Hematopoietic multipotent progenitor cell (in vitro differentiated cells): ENCODE measurements around the gene MMS19. TPM values are rescaled to one million over a fixed set of nuclear protein-coding genes. Genes with fewer than 3 reads are reported as not detected.
"Not testable (repeated sequence)": the region's sequence is repeated elsewhere in the genome, so short reads cannot be mapped to it uniquely, and the experiment has no call there.

Experiments
- DNase-seq, 3 donors: peaks; one replicate each; pipeline ENCODE4 v3.0.0-alpha.2; 2011 to 2015; ENCODE audit warnings: low read depth in 2 of 3, low spot score in 2 of 3
- total RNA-seq: library from RNA; depleted of rRNA; stranded (reverse); fragments of >200 nt; gene quantifications from one replicate; pipeline ENCODE4 v1.2.3, GENCODE V29; 2012

The MMS19 gene
- total RNA-seq, 1 donor = 71.1 TPM

GRCh38 chr10:97468781-97469180, 29.4 kb downstream of the MMS19 start:
- DNase-seq = not testable (repeated sequence)

DNA sequence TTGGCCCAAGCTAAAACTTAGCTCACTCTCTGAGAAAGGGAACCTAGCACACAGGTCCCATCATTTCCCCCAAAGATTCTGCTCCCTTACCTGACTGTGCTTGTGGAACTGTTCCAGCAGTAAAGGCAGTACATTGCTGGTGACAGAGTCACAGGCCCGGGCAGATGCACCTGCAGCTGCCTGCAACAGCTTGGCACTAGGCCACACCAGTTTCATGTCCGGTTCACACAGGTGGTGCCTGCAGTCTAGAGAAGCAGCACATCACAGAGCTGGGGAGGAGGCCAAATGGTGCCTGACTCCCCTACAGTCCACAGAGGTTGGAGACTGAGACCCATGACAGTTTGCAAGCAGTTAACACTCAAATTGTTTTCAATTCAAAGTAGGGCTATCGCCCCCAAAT, 30.1 kb downstream of the MMS19 start:
- no peak for DNase-seq

DNA sequence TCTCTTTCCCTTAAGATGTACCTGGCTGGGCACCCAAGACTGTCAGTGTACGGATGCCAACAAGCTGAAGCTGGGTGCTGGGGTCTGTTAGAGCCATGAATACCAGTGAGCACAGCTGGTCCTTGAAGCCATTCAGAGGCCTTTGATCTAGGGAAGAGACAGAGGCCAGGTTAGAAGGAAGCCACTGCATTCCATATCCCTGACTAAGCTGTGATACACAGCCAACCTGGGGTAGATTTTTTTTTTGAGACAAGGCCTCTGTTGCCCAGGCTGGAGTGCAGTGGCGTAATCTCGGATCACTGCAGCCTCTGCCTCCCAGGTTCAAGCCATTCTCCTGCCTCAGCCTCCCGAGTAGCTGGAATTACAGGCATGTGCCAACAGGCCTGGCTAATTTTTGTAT, 31.5 kb downstream of the MMS19 start:
- no peak for DNase-seq

DNA sequence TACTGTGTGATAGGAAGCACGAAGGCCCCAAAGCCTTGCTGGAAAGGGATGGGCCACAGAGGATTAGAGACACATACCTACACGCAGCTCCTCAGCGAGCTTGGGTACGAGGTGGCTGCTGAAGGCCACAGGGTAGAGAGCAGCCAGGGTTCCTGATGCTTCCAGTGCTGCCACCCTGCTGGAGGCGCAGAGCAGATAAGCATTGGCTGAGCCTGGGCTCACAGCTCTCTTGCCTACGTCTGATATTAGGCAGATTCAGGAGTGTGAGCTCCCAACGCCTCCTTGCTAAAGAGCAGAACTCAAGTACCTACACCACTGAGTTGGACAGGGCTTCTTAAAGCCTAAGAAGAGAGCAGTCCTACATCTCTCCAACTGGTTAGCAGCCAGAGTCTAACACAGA, 32.2 kb downstream of the MMS19 start:
- no peak for DNase-seq

DNA sequence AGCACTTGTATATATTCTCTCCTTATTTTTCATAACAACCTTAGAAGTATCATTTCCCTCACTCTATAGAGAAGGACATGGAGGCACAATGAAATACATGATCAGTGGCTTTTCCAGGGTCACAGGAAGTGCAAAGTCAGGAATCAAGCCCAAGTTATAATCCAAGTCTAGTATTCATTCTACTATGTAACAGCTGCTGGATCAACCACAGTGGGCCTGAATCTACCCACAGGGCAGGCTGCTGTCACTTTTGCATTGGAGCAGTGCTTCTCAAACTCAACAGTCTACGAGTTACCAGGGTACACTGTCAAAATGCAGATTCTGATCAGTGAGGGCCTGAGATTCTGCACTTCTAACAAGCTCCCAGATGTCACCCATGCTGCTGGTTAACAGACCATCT, 34.0 kb downstream of the MMS19 start:
- no peak for DNase-seq

DNA sequence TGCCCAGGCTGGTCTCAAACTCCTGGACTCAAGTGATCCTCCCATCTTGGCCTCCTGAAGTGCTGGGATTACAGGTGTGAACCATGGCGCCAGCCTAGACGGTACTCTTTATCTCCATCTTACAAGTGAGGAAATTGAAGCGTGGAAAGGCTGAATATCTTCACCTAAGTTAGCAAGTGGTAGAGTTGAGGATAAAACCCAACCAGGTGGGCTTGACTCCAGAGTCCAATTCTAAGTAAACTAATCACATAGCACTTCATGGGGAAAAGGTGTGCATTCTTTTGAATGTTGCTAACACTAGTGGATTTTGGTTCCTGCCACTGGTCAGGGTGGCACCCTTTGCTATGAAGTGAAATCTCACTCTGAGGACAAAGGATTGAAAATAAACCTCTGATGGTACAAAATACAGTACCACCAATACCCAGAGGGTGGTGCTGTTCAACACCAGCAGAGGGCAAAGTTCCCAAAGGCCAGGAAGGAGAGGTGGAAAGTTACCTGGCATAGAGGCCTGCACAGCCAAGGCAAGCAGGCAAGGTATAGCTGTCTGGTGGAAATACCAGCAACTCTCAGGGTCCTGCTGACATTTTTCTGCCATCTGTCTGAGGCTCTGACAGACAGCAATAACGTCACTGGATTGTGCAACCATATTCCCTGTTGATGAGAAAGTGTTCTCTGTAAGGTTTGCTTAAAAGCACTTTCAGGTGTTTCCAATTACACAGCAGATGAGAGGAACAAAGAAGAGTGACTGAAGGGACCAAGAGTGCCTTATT, 34.7 kb downstream of the MMS19 start:
- peak; percentile 17 to 56 (median 25) for DNase-seq

DNA sequence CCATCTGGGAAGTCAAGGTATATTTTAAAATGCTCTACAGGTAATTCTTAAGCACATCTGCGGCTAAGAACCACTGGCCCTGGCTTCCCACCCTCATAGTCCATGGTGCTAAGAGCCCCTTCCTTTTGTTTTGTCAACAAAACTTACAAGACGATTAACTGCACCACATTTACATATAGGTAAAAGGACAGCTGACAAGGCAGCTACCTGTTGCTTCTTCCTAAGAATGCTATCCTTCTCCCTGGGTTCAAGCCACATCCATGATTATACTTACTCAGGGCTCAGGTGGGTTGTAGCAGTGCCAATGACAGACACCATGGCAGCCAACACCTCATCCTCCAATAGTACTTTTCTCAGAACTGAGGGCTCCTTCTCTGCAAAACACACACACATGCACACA, 35.9 kb downstream of the MMS19 start:
- no peak for DNase-seq

DNA sequence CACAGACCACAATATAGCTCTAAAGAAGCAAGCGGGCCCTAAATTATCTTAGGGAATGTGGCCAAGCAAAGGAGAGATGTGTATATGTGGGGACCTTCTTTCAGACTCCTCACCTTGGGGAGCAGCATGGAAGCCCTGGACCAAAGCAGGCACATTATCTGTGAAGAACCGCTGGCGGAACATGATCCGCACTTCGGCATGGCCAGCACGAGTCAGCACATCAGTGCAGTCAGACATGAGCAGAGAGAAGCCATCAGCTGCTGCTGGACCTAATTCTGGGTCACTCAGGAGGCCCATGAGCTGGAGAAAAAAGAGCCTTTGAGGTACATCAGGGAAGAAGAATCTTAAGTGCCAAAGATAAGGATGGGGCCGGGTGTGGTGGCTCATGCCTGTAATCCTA, 38.3 kb downstream of the MMS19 start:
- DNase-seq = no peak

GRCh38 chr10:97459111-97459510, 39.1 kb downstream of the MMS19 start:
- no peak for DNase-seq

DNA sequence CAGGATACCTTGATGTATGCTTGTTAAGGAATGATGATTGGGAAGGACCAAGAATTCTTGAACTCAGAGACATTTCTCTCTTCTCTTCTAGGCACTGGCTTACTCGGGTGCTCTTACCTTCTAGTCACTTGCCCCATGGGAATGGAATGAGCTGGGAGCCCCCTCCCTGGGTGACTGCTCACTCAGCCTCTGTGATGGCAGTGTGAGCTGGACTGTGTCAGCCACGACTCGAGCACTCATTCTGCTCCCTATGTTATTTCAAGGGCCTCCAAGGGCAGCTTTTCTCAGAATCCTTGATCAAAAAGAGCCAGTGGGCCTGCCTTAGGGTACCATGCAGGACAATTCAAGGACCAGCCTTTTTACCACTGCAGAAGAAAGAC, 41.5 kb downstream of the MMS19 start:
- DNase-seq = no peak

- no peak for DNase-seq
These were observed 42.1 kb downstream of the MMS19 start for GRCh38 chr10:97456034-97456685.

DNA sequence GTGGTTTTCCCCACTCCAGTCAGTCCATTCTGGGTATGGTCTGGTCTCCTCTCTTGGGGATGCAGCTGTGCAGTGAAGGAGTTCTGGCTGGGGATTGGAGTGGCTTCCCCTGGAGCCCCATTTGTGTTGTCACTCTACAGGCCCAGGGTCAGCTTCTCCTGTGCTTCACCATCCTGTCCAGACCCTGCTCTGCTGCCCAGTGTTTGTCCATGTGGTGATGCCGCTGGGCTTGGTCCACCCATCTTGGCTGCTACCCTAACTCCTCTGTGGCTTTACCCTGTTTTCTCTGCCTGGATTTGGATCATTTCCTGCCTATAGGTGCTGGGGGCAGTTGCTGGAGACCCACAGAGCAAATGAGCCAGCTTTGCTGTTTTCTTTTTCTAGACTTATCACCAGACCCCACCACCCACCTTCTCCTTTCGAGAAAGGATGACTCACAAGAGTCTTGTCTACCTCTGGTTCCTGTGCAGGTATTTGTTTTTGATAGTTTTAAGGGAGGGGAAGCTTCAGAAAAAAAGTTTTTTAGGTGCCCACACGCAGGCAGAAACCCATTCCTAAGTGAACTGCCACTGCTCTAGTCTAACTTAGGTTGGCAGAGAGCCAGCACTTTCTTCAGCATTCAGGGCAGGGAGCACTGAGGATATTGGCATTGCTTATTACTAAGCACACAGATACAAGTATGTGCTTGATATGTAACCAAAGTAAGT, 43.7 kb downstream of the MMS19 start:
- no peak for DNase-seq

DNA sequence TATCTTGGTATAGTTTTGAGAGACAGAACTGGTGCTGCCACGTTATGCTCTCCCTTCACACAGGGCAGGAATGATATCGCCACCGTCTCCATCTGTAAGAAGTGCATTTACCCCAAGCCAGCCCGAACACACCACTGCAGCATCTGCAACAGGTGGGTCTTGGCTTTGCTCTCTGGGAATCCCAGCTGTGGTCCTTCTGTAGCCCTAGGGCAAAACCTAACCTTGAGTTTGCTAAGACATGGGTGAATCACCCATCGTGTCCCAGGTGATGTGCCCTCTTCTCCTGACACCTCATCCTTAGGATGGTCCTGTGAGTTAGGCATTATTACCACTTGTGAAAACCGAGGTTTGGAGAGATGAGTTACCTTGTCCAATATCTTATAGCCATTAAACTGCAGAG, 45.9 kb downstream of the MMS19 start:
- DNase-seq = no peak

DNA sequence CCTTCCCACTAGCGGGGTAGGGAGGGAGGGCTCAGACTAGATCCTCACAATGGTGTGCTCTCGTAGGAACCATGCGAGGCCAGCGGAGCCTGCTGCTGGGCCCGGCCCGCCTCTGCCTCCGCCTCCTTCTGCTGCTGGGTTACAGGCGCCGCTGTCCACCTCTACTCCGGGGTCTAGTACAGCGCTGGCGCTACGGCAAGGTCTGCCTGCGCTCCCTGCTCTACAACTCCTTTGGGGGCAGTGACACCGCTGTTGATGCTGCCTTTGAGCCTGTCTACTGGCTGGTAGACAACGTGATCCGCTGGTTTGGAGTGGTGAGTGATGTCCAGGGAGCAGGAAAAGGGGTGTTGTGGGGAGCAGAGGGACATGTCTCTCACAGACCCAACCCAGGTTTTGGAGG, 46.6 kb downstream of the MMS19 start:
- DNase-seq = no peak

DNA sequence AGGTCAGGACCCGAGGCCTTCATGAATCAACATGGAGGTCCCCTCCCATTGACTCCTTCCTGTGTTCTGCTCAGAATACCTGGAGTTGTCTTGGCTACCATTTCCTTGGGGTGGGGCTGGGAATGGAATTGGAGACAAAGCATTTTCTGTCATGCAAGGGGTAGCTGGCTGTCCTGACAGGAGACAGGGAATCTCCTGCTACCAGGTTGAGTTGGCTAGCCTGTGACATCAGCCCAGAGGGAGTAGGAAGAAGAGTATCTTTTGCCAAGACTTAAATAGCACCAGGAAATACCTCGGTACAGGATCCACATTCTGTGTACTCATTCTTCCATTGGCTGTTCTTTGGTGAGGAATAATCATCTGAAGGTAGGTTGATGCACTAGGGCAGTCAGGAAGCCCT, 47.4 kb downstream of the MMS19 start:
- DNase-seq = no peak

GRCh38 chr10:97445722-97446639, 52.2 kb downstream of the MMS19 start, which contains the start of the genes EXOSC1 and ZDHHC16:
Gene EXOSC1, minus strand, starts transcription at chr10:97446006. Its CDS starts 21 bp downstream, at chr10:97445985.
Gene ZDHHC16, plus strand, starts transcription at chr10:97446175. Its CDS starts 5,501 bp downstream, at chr10:97451676.
- peak; percentile 76 to 94 (median 91) for DNase-seq

- DNase-seq = no peak
These were observed 52.9 kb downstream of the MMS19 start for GRCh38 chr10:97445357-97445721.

DNA sequence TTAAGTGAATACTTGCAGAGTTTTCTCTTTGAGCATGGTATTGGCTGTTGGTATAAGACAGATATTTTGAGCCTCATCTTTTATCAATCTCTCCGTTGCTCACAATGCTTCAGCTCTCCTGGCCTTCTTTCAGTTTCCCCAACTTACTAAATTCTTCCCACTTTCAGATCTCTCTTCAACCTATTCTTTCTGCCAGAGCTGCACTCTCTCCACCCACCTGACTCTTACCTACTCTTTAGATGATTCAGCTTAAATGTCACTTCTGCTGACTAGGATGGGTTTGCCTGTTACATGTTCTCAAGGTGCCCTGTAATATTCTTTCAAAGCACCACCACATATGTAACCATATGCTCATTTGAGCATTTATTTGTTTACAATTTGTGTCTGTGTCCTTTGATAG, 54.0 kb downstream of the MMS19 start:
- DNase-seq = no peak

DNA sequence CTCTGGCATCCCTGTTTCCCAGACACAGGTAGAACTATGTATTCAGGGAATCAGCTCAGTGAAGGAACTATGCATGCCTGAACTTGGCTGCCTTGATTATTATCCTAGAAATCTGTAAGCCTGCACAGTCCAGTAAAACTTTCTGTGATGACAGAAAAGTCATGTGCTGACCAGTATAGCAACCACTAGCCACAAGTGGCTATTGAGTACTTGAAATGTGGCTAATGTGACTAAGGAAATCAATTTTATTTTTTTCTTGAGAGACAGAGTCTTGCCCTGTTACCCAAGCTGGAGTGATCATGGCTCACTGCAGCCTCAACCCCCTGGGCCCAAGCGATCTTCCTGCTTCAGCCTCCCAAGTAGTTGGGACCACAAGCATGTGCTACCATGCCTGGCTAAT, 55.9 kb downstream of the MMS19 start:
- no peak for DNase-seq

DNA sequence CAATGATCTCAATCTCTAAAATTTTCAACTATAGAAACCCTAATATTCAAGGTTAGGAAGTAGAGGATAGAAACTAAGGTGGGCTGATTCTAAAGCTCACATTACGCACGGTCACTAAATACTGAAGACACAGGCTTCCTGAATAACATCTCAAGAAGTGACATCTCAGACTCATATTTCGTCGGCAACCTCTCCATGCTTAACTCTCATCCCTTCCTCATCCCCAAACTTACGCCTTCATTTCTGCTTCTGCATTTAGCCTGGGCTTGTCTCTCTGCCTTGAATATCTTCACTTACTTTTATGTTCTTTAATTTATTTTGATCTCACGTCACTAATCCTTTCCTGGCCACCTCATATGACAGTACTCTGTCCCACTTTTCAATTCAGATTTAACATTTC, 63.0 kb downstream of the MMS19 start:
- DNase-seq = no peak

- no peak for DNase-seq
These were observed 63.7 kb downstream of the MMS19 start for GRCh38 chr10:97434557-97434956.
